ENCODE measurements around the gene RNF128.

RNF128 gene

DNA sequence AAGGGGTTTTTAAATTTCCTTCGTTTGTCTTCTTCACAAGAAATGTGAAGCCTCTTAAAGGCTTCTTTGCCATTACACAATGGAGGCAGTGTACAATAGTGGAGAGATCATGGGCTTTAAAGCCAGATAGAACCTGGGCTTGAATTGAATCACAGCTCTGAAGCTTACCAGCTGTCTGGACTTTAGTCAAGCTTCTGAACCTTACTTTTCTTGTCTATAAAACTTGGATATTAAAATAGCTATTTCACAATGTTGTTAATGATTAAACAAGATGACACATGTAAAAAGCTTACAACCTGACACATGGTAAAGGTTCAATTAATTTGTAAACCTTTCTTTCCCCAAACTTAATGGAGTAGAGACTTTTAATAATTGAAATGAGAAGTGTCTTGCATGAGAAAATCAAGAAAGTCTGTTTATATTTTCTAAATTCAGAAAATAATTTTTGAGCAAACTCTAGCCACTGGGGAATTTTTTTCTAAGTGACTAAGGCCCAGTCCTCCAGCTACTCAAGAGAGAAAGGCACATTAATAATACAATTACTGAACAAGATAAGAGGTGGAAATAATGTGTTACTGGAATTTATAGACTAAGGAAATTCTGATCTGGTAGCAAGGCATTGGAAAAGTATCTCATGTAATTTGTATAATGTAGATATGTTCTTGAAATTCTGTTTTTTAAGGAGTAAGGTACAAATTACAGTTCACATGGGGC lies 54.3 kb downstream of the RNF128 start:
- H3K36me3 ChIP-seq (replicated peaks in 1 of 2; ENCODE audit: control insufficient read depth in 2 of 2, insufficient read depth in 2 of 2, low read length in 2 of 2), result no peaks in the 10 kb centered on the region
- no peaks in the 10 kb centered on the region for H3K79me1 ChIP-seq (ENCODE audit: low read depth, low read length)
- no peak overlapping the region for H3K4ac ChIP-seq (ENCODE audit: low read length)
- DNase-seq (ENCODE audit: low spot score), result no peak
- H3K27ac ChIP-seq (replicated peaks; ENCODE audit: low read length), result no peak overlapping the region
- peaks cover 0 to 18% (median 0%) of the 10 kb centered on the region in 3 experiments for H3K27me3 ChIP-seq (ENCODE audit: control insufficient read depth in 3 of 3, insufficient read depth in 3 of 3, low read depth in 1 of 3, low read length in 3 of 3)
- no peak overlapping the region for H3K23ac ChIP-seq (ENCODE audit: low read depth, low read length, poor library complexity)
- H3K4me1 ChIP-seq (ENCODE audit: control insufficient read depth in 2 of 2, insufficient read depth in 1 of 2, low read depth in 1 of 2, low read length in 2 of 2), result no peaks in the 10 kb centered on the region
- H4K91ac ChIP-seq (ENCODE audit: low read depth, low read length, poor library complexity), result no peak overlapping the region
- H3K4me2 ChIP-seq (ENCODE audit: insufficient read depth, low read length, poor library complexity, severe bottlenecking), result no peak overlapping the region
- H2AFZ ChIP-seq (ENCODE audit: low read length), result no peak overlapping the region
- H2BK15ac ChIP-seq (ENCODE audit: low read length), result no peak overlapping the region
- no peak overlapping the region for H3K4me3 ChIP-seq (ENCODE audit: low read length in 2 of 2)
- H2AK5ac ChIP-seq (ENCODE audit: low read depth, low read length), result no peak overlapping the region
- H3K9ac ChIP-seq (ENCODE audit: low read depth, low read length, poor library complexity), result no peak overlapping the region
- no peak overlapping the region for H3K14ac ChIP-seq (ENCODE audit: low read length)
- no peak overlapping the region for H2BK120ac ChIP-seq (ENCODE audit: low read depth, low read length)
- no peak overlapping the region for H2BK5ac ChIP-seq (ENCODE audit: low read length)
- H3K18ac ChIP-seq (ENCODE audit: low read length), result no peak overlapping the region
- no CpG with 5 or more reads among the region's 1 CpG for WGBS, 2 donors (ENCODE audit: extremely low coverage in 2 of 2, insufficient read length in 2 of 2, insufficient replicate concordance in 1 of 2)
- no peak overlapping the region for H4K8ac ChIP-seq (ENCODE audit: low read depth, low read length)
- no peaks in the 10 kb centered on the region for H3K9me3 ChIP-seq (replicated peaks in 1 of 2; ENCODE audit: control insufficient read depth in 2 of 2, insufficient read depth in 1 of 2, low read depth in 1 of 2, low read length in 2 of 2)
- H2BK12ac ChIP-seq (ENCODE audit: low read length), result no peak overlapping the region

DNA sequence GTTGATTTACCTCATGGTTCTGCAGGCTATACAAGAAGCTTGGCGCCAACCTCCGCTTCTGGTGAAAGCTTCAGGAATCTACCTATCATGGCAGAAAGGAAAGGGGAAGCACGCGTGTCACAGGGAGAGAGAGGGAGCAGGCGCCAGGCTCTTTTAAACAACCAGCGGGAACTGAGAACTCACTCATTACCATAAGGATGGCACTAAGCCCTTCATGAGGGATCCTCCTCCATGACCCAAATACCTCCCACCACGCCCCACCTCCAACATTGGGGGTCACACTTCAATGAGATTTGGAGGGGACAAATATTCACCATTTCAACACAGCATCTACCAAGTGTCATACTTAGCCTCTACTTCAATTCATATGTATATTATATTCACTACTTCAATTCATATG lies 57.2 kb downstream of the RNF128 start:
- Histone ChIP-seq H3K79me1 (ENCODE audit: low read depth, low read length) (no peaks in the 10 kb centered on the region), H3K14ac (ENCODE audit: low read length) (no peak overlapping the region), H3K18ac (ENCODE audit: low read length) (no peak overlapping the region), H3K4me1 (ENCODE audit: control insufficient read depth in 2 of 2, insufficient read depth in 1 of 2, low read depth in 1 of 2, low read length in 2 of 2) (no peaks in the 10 kb centered on the region), H3K4ac (ENCODE audit: low read length) (no peak overlapping the region), H2BK5ac (ENCODE audit: low read length) (no peak overlapping the region), H4K91ac (ENCODE audit: low read depth, low read length, poor library complexity) (no peak overlapping the region), H2BK15ac (ENCODE audit: low read length) (no peak overlapping the region), H3K23ac (ENCODE audit: low read depth, low read length, poor library complexity) (no peak overlapping the region), H3K27ac (replicated peaks; ENCODE audit: low read length) (no peak overlapping the region), H3K4me2 (ENCODE audit: insufficient read depth, low read length, poor library complexity, severe bottlenecking) (no peak overlapping the region), H3K4me3 (ENCODE audit: low read length in 2 of 2) (no peak overlapping the region), H2AK5ac (ENCODE audit: low read depth, low read length) (no peak overlapping the region), H3K9ac (ENCODE audit: low read depth, low read length, poor library complexity) (no peak overlapping the region), H2AFZ (ENCODE audit: low read length) (no peak overlapping the region), H2BK12ac (ENCODE audit: low read length) (no peak overlapping the region), H3K36me3 (replicated peaks in 1 of 2; ENCODE audit: control insufficient read depth in 2 of 2, insufficient read depth in 2 of 2, low read length in 2 of 2) (no peaks in the 10 kb centered on the region), H4K8ac (ENCODE audit: low read depth, low read length) (no peak overlapping the region), H3K27me3 (ENCODE audit: control insufficient read depth in 3 of 3, insufficient read depth in 3 of 3, low read depth in 1 of 3, low read length in 3 of 3) (peaks cover 0 to 16% (median 0%) of the 10 kb centered on the region in 3 experiments), H2BK120ac (ENCODE audit: low read depth, low read length) (no peak overlapping the region), H3K9me3 (replicated peaks in 1 of 2; ENCODE audit: control insufficient read depth in 2 of 2, insufficient read depth in 1 of 2, low read depth in 1 of 2, low read length in 2 of 2) (no peaks in the 10 kb centered on the region)
- DNase-seq (ENCODE audit: low spot score), result no peak
- no CpG with 5 or more reads among the region's 7 CpGs for WGBS, 2 donors (ENCODE audit: extremely low coverage in 2 of 2, insufficient read length in 2 of 2, insufficient replicate concordance in 1 of 2)

DNA sequence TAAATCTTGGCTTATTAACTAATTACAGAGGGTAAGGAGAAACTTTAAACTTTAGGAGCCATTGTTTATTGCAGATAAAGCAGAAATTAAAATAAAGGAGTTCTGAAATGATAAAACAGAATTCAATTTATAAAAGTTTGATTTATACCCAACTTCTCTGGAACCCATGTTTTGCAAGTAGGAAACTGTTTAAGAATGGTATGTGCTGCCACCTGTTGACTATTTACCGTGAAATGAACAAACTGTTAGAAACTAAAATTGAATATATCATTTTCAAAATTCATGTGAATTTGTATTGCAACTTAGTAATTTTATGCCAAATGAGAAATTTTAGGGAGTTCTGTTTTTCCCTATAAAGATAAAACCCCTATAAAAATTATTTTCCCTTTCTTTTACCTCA lies 65.0 kb downstream of the RNF128 start:
- Histone ChIP-seq H3K4me1 (ENCODE audit: control insufficient read depth in 2 of 2, insufficient read depth in 1 of 2, low read depth in 1 of 2, low read length in 2 of 2) (no peaks in the 10 kb centered on the region), H2BK12ac (ENCODE audit: low read length) (no peak overlapping the region), H3K23ac (ENCODE audit: low read depth, low read length, poor library complexity) (no peak overlapping the region), H3K9ac (ENCODE audit: low read depth, low read length, poor library complexity) (no peak overlapping the region), H3K18ac (ENCODE audit: low read length) (no peak overlapping the region), H2BK15ac (ENCODE audit: low read length) (no peak overlapping the region), H2BK120ac (ENCODE audit: low read depth, low read length) (no peak overlapping the region), H2BK5ac (ENCODE audit: low read length) (no peak overlapping the region), H3K27ac (replicated peaks; ENCODE audit: low read length) (no peak overlapping the region), H2AFZ (ENCODE audit: low read length) (no peak overlapping the region), H4K8ac (ENCODE audit: low read depth, low read length) (no peak overlapping the region), H3K4me2 (ENCODE audit: insufficient read depth, low read length, poor library complexity, severe bottlenecking) (no peak overlapping the region), H3K9me3 (replicated peaks in 1 of 2; ENCODE audit: control insufficient read depth in 2 of 2, insufficient read depth in 1 of 2, low read depth in 1 of 2, low read length in 2 of 2) (no peaks in the 10 kb centered on the region), H3K79me1 (ENCODE audit: low read depth, low read length) (no peaks in the 10 kb centered on the region), H3K4me3 (ENCODE audit: low read length in 2 of 2) (no peak overlapping the region), H3K27me3 (ENCODE audit: control insufficient read depth in 3 of 3, insufficient read depth in 3 of 3, low read depth in 1 of 3, low read length in 3 of 3) (no peaks in the 10 kb centered on the region), H4K91ac (ENCODE audit: low read depth, low read length, poor library complexity) (no peak overlapping the region), H3K14ac (ENCODE audit: low read length) (no peak overlapping the region), H2AK5ac (ENCODE audit: low read depth, low read length) (no peak overlapping the region), H3K36me3 (replicated peaks in 1 of 2; ENCODE audit: control insufficient read depth in 2 of 2, insufficient read depth in 2 of 2, low read length in 2 of 2) (no peaks in the 10 kb centered on the region), H3K4ac (ENCODE audit: low read length) (no peak overlapping the region)
- DNase-seq (ENCODE audit: low spot score), result no peak
- WGBS, 2 donors (ENCODE audit: extremely low coverage in 2 of 2, insufficient read length in 2 of 2, insufficient replicate concordance in 1 of 2), result no CpG with 5 or more reads among the region's 1 CpG

DNA sequence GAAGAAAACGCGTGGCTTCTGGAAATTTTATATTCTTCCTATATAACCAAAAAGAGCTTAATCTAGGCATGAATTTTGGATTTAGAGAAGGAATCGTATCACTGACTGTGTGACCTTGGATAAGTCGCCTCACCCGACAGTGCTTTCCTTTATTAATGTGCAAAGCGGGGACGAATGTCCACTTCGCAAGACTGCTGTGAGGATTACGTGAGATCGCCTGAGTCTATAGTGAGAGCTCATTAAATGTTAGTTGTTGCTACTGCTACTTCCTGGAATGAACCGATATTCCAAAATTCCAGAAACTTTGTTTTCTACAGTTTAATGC lies 75.5 kb downstream of the RNF128 start:
- Histone ChIP-seq H2BK5ac (ENCODE audit: low read length) (no peak overlapping the region), H2BK120ac (ENCODE audit: low read depth, low read length) (no peak overlapping the region)

More for the DNA sequence above, 75.5 kb downstream of the RNF128 start:
- H3K9me3 ChIP-seq (replicated peaks in 1 of 2; ENCODE audit: control insufficient read depth in 2 of 2, insufficient read depth in 1 of 2, low read depth in 1 of 2, low read length in 2 of 2), result no peaks in the 10 kb centered on the region
- WGBS, 2 donors (ENCODE audit: extremely low coverage in 2 of 2, insufficient read length in 2 of 2, insufficient replicate concordance in 1 of 2), result no CpG with 5 or more reads among the region's 11 CpGs
- H3K23ac ChIP-seq (ENCODE audit: low read depth, low read length, poor library complexity), result no peak overlapping the region
- no peak overlapping the region for H2AK5ac ChIP-seq (ENCODE audit: low read depth, low read length)
- H2BK12ac ChIP-seq (ENCODE audit: low read length), result no peak overlapping the region
- peaks cover 0 to 69% (median 21%) of the 10 kb centered on the region in 3 experiments for H3K27me3 ChIP-seq (ENCODE audit: control insufficient read depth in 3 of 3, insufficient read depth in 3 of 3, low read depth in 1 of 3, low read length in 3 of 3)
- H4K91ac ChIP-seq (ENCODE audit: low read depth, low read length, poor library complexity), result no peak overlapping the region
- peak; percentile 4 for DNase-seq (ENCODE audit: low spot score)
- no peak overlapping the region for H3K18ac ChIP-seq (ENCODE audit: low read length)
- H3K36me3 ChIP-seq (replicated peaks in 1 of 2; ENCODE audit: control insufficient read depth in 2 of 2, insufficient read depth in 2 of 2, low read length in 2 of 2), result no peaks in the 10 kb centered on the region
- no peak overlapping the region for H3K14ac ChIP-seq (ENCODE audit: low read length)
- H3K4me1 ChIP-seq (ENCODE audit: control insufficient read depth in 2 of 2, insufficient read depth in 1 of 2, low read depth in 1 of 2, low read length in 2 of 2), result no peaks in the 10 kb centered on the region
- no peak overlapping the region for H3K27ac ChIP-seq (replicated peaks; ENCODE audit: low read length)
- H2BK15ac ChIP-seq (ENCODE audit: low read length), result no peak overlapping the region
- no peak overlapping the region for H3K9ac ChIP-seq (ENCODE audit: low read depth, low read length, poor library complexity)
- peak overlapping the region; percentile 51 to 69 for H3K4me3 ChIP-seq (ENCODE audit: low read length in 2 of 2)
- H3K4me2 ChIP-seq (ENCODE audit: insufficient read depth, low read length, poor library complexity, severe bottlenecking), result peak overlapping the region; percentile 33
- H3K4ac ChIP-seq (ENCODE audit: low read length), result no peak overlapping the region
- no peaks in the 10 kb centered on the region for H3K79me1 ChIP-seq (ENCODE audit: low read depth, low read length)
- peak overlapping the region; percentile 85 for H2AFZ ChIP-seq (ENCODE audit: low read length)
- no peak overlapping the region for H4K8ac ChIP-seq (ENCODE audit: low read depth, low read length)
